ENCODE measurements around the gene NUDCD3.

Gene NUDCD3

DNA sequence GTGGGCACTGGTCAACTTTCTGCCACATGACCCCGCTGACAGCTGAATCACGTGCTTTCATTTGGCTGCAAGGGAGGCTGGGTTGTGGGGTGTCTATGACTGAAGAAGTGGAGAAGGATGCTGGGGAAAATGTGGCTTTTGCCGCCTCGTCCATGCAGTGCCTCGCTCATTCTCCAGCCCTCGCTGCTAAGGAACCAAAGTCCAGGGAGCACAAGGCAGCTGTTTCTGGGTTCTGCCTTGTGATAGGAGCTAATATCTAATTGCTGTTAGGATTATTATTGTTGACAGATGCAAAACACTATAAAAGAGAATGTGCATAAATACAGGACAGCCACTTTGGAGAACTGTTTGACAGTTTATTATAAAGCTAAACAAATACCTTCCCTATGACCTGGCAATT lies 160.1 kb downstream of the NUDCD3 start:
- Histone ChIP-seq H3K4me3 (ENCODE audit: insufficient read depth, low read length, poor library complexity, severe bottlenecking) (no peak overlapping the region), H3K27ac (ENCODE audit: low read depth, low read length) (no peak overlapping the region), H3K27me3 (ENCODE audit: low read length) (no peaks in the 10 kb centered on the region), H3K36me3 (ENCODE audit: low read length) (no peaks in the 10 kb centered on the region), H3K9me2 (replicated peaks; ENCODE audit: insufficient read depth, low read length) (no peaks in the 10 kb centered on the region), H3K4me2 (ENCODE audit: low read depth, low read length, poor library complexity, severe bottlenecking) (no peak overlapping the region), H2AFZ (ENCODE audit: low read depth, low read length, severe bottlenecking) (no peak overlapping the region), H3F3A (ENCODE audit: insufficient read depth) (no peaks in the 10 kb centered on the region), H4K20me1 (ENCODE audit: low read depth, low read length) (no peaks in the 10 kb centered on the region), H3K9ac (ENCODE audit: low read length) (no peak overlapping the region), H3K79me2 (ENCODE audit: insufficient read depth, low read length) (no peaks in the 10 kb centered on the region), H3K9me3 (ENCODE audit: insufficient read depth, low read length) (no peaks in the 10 kb centered on the region)
- no peak for TF ChIP-seq EZH2phosphoT487 (conservative IDR thresholded peaks at IDR 0.05; ENCODE audit: low read length)
- TF ChIP-seq, protein P1, sequence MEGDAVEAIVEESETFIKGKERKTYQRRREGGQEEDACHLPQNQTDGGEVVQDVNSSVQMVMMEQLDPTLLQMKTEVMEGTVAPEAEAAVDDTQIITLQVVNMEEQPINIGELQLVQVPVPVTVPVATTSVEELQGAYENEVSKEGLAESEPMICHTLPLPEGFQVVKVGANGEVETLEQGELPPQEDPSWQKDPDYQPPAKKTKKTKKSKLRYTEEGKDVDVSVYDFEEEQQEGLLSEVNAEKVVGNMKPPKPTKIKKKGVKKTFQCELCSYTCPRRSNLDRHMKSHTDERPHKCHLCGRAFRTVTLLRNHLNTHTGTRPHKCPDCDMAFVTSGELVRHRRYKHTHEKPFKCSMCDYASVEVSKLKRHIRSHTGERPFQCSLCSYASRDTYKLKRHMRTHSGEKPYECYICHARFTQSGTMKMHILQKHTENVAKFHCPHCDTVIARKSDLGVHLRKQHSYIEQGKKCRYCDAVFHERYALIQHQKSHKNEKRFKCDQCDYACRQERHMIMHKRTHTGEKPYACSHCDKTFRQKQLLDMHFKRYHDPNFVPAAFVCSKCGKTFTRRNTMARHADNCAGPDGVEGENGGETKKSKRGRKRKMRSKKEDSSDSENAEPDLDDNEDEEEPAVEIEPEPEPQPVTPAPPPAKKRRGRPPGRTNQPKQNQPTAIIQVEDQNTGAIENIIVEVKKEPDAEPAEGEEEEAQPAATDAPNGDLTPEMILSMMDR (IDR thresholded peaks at IDR 0.05; ENCODE audit: insufficient read depth, low read length, poor library complexity, severe bottlenecking) = no peak

DNA sequence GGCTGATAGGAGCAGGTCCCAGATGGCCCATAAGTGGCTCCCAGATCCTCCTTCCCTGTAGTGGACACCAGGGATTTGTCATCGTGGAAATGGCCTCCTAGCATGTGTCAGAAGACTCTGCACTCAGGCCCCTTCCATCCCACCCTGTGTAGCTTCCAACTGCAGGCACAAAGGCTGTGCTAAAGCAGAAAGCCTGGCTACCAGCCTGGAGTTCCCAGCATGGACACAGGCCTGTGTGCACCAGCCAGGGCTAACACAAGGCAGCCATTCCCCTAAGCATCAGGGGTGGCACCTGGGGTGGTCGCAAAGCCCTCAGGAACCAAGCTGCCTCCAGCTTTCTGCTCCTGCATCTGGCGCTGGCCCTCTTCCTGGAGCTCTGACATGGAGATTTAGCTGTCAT lies 160.6 kb downstream of the NUDCD3 start:
- H3F3A ChIP-seq (ENCODE audit: insufficient read depth) = no peaks in the 10 kb centered on the region
- no peak overlapping the region for H3K27ac ChIP-seq (ENCODE audit: low read depth, low read length)
- H2AFZ ChIP-seq (ENCODE audit: low read depth, low read length, severe bottlenecking) = no peak overlapping the region
- no peak overlapping the region for H3K4me3 ChIP-seq (ENCODE audit: insufficient read depth, low read length, poor library complexity, severe bottlenecking)
- no peak for TF ChIP-seq EZH2phosphoT487 (conservative IDR thresholded peaks at IDR 0.05; ENCODE audit: low read length)
- no peaks in the 10 kb centered on the region for H3K27me3 ChIP-seq (ENCODE audit: low read length)
- H3K36me3 ChIP-seq (ENCODE audit: low read length) = no peaks in the 10 kb centered on the region
- no peaks in the 10 kb centered on the region for H3K9me2 ChIP-seq (replicated peaks; ENCODE audit: insufficient read depth, low read length)
- H3K79me2 ChIP-seq (ENCODE audit: insufficient read depth, low read length) = no peaks in the 10 kb centered on the region
- no peak overlapping the region for H3K9ac ChIP-seq (ENCODE audit: low read length)
- H3K9me3 ChIP-seq (ENCODE audit: insufficient read depth, low read length) = no peaks in the 10 kb centered on the region
- no peak overlapping the region for H3K4me2 ChIP-seq (ENCODE audit: low read depth, low read length, poor library complexity, severe bottlenecking)
- no peaks in the 10 kb centered on the region for H4K20me1 ChIP-seq (ENCODE audit: low read depth, low read length)

All from SU-DHL-6 (cell line).